PC-3 (cell line): Measurements from ENCODE around the gene DNAJC3. TPM values are rescaled to one million over a fixed set of nuclear protein-coding genes. Genes with fewer than 3 reads are reported as not detected.

ENCODE experiments used
- ATAC-seq: fragments of 200-7000 bp; cut with Tn5 transposase; 2 replicates; pipeline ENCODE4 v1.9.1; 2020; ENCODE audit warnings: mild to moderate bottlenecking, moderate library complexity
- BruUV-seq: library from RNA; stranded (reverse); fragments of 400-500 nt; replicated peaks from 2 replicates; lab custom pipeline; 2021; lab: Mats Ljungman, UMichigan
- CTCF ChIA-PET: fragments of 300-600 bp; sonication (Branson Sonifier 250); formaldehyde crosslinking; loops from one replicate; lab custom pipeline; 2022; ENCODE audit warnings: antibody characterized with exemption; lab: Charles Lee
- POLR2A ChIA-PET: fragments of 300-600 bp; sonication (Branson Sonifier 250); formaldehyde crosslinking; loops from one replicate; lab custom pipeline; 2022; ENCODE audit warnings: antibody characterized with exemption; ENCODE audit not compliant: unreplicated experiment; lab: Charles Lee
- DNase-seq: peaks from one replicate; pipeline ENCODE4 v3.0.0-alpha.2; 2015
- H2AFZ ChIP-seq: fragments of 300-600 bp; sonication (generic); 2 replicates; pipeline ENCODE4 v1.6.0; 2016; ENCODE audit warnings: antibody characterized with exemption, low read length
- H3F3A ChIP-seq: fragments of 300-600 bp; sonication (generic); one replicate; pipeline ENCODE4 v1.6.0; 2017; ENCODE audit warnings: antibody characterized with exemption, low read length, control low read depth, mild to moderate bottlenecking; ENCODE audit not compliant: unreplicated experiment
- H3K27ac ChIP-seq: fragments of 300-600 bp; sonication (generic); 2 replicates; pipeline ENCODE4 v1.5.1; 2016; ENCODE audit warnings: mild to moderate bottlenecking, low read length
- H3K27me3 ChIP-seq: fragments of 300-600 bp; sonication (generic); 2 replicates; pipeline ENCODE4 v1.6.1; 2016; ENCODE audit warnings: low read length, mixed read lengths
- H3K36me3 ChIP-seq: fragments of 300-600 bp; sonication (generic); 2 replicates; pipeline ENCODE4 v1.6.1; 2016; ENCODE audit warnings: low read depth, mixed run types, low read length, mixed read lengths
- H3K4me1 ChIP-seq: fragments of 300-600 bp; sonication (generic); 2 replicates; pipeline ENCODE4 v1.5.1; 2016; ENCODE audit warnings: low read length; ENCODE audit not compliant: insufficient read depth
- H3K4me2 ChIP-seq: fragments of 300-600 bp; sonication (generic); 2 replicates; pipeline ENCODE4 v1.6.0; 2016; ENCODE audit warnings: low read length
- H3K4me3 ChIP-seq: fragments of 300-600 bp; sonication (generic); 2 replicates; pipeline ENCODE4 v1.5.1; 2016; ENCODE audit warnings: mild to moderate bottlenecking, low read length, mixed read lengths
- H3K79me2 ChIP-seq: fragments of 300-600 bp; sonication (generic); 2 replicates; pipeline ENCODE4 v1.6.1; 2017; ENCODE audit warnings: low read length, mixed read lengths
- H3K9ac ChIP-seq: fragments of 300-600 bp; sonication (generic); 2 replicates; pipeline ENCODE4 v1.6.0; 2016; ENCODE audit warnings: mild to moderate bottlenecking, low read length
- H3K9me2 ChIP-seq: fragments of 300-600 bp; sonication (generic); replicated peaks from 2 replicates; pipeline ENCODE4 v1.6.1; 2016; ENCODE audit warnings: mixed run types, low read length, mixed read lengths
- H3K9me3 ChIP-seq: fragments of 300-600 bp; sonication (generic); 2 replicates; pipeline ENCODE4 v1.6.1; 2016; ENCODE audit warnings: low read length, mixed read lengths
- H4K20me1 ChIP-seq: fragments of 300-600 bp; sonication (generic); 2 replicates; pipeline ENCODE4 v1.6.1; 2016; ENCODE audit warnings: low read length, mixed read lengths
- EZH2 ChIP-seq: fragments of 300-600 bp; sonication (generic); IDR thresholded peaks from one replicate; pipeline ENCODE4 v1.6.1; 2017; ENCODE audit warnings: antibody characterized with exemption, mild to moderate bottlenecking, low read length; ENCODE audit not compliant: unreplicated experiment
- EZH2phosphoT487 ChIP-seq: fragments of 300-600 bp; sonication (generic); IDR thresholded peaks from 2 replicates; pipeline ENCODE4 v1.6.1; 2018; ENCODE audit warnings: mild to moderate bottlenecking, antibody characterized with exemption, low read length, borderline replicate concordance
- intact Hi-C: fragments of 100-400 bp; cut with micrococcal nuclease; formaldehyde crosslinking; loops from 2 replicates; pipeline ENCODE4 v1.9.0; 2023
- total RNA-seq: library from RNA; depleted of rRNA; stranded (reverse); fragments of >200 nt; gene quantifications from 2 replicates; pipeline ENCODE4 v1.2.3, GENCODE V29; 2014
- TF ChIP-seq, protein P1 (sequence below): fragments of 300-600 bp; sonication (generic); conservative IDR thresholded peaks from 2 replicates; pipeline ENCODE4 v1.5.1; 2017; ENCODE audit warnings: antibody characterized with exemption, low read depth, mild to moderate bottlenecking, low read length

DNAJC3 gene
- total RNA-seq, 1 experiment from 2014 or later, result 20.5 TPM

DNA sequence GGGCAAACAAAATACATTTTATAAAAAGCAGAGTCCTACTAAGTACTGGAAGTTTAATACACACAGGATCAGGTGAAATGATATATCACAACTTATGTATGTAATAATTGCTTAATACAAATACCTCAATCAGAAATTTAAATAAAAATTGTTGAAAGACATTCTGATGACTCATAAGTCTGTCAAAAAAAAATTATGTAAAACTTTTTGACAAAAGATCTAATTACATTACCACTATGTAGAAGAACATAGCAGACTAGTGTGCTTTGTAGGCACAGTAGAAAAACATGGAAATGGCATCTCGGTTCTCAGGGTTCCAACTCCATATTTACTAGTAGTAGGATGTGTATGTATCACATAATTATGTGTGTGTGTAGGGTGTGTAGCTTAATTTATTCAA, 156.2 kb downstream of the DNAJC3 start:
- Histone ChIP-seq H2AFZ (no peak overlapping the region), H3F3A (no peaks in the 10 kb centered on the region), H3K36me3 (no peaks in the 10 kb centered on the region), H3K4me3 (no peak overlapping the region), H3K9me2 (no peaks in the 10 kb centered on the region), H3K9ac (no peak overlapping the region), H3K4me1 (peaks cover 13% of the 10 kb centered on the region), H3K9me3 (no peaks in the 10 kb centered on the region), H3K79me2 (no peaks in the 10 kb centered on the region), H4K20me1 (no peaks in the 10 kb centered on the region), H3K4me2 (peak overlapping the region; percentile 25), H3K27me3 (no peaks in the 10 kb centered on the region), H3K27ac (0 out of 2 replicates have a peak overlapping the region, but pooled peaks have one; percentile 7)
- peak; percentile 45 for ATAC-seq
- TF ChIP-seq EZH2 (no peak), EZH2phosphoT487 (no peak)
- TF ChIP-seq, protein P1, sequence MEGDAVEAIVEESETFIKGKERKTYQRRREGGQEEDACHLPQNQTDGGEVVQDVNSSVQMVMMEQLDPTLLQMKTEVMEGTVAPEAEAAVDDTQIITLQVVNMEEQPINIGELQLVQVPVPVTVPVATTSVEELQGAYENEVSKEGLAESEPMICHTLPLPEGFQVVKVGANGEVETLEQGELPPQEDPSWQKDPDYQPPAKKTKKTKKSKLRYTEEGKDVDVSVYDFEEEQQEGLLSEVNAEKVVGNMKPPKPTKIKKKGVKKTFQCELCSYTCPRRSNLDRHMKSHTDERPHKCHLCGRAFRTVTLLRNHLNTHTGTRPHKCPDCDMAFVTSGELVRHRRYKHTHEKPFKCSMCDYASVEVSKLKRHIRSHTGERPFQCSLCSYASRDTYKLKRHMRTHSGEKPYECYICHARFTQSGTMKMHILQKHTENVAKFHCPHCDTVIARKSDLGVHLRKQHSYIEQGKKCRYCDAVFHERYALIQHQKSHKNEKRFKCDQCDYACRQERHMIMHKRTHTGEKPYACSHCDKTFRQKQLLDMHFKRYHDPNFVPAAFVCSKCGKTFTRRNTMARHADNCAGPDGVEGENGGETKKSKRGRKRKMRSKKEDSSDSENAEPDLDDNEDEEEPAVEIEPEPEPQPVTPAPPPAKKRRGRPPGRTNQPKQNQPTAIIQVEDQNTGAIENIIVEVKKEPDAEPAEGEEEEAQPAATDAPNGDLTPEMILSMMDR, result no peak
- POLR2A ChIA-PET, result interaction anchor here (0.6 to 0.9 kb wide), 2 partner anchors 157 to 209 kb away, joined by 3 to 6 read pairs; no protein-coding TSS in a partner anchor
- no peak for DNase-seq
- CTCF ChIA-PET, result interaction anchor here (0.8 to 1.6 kb wide), 7 partner anchors 156 to 641 kb away, joined by 3 to 22 read pairs (median 5); partner anchors contain the start of gene DNAJC3
- BruUV-seq, result no TSS peak
- intact Hi-C loops, result loop anchor here (5.0 to 10.0 kb wide), 4 partner anchors 156 to 646 kb away; partner anchors contain the start of gene DNAJC3

DNA sequence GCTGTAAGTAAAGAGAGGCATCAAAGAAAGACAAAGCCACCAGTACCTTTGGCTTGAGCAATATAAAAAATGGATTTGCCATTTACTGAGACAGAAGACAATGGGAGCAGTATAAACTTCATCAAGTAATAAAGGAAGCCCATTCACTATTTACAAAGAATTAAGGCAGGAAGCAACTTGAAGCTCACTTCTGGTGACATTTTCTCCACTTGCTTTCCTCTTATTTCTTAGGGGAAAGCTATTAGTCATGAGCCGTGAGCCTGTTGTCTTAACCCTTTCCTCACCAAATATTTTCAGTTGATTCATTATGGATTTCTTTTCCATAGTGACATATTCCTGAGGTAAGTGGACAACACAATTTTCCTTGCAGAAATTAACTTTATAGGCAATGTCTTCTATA, 156.8 kb downstream of the DNAJC3 start:
- no peak overlapping the region for H3K9ac ChIP-seq
- ATAC-seq, result peak; percentile 81

More for the DNA sequence above, 156.8 kb downstream of the DNAJC3 start:
- Histone ChIP-seq H3K79me2 (no peaks in the 10 kb centered on the region), H3K9me2 (no peaks in the 10 kb centered on the region), H3F3A (no peaks in the 10 kb centered on the region), H3K4me2 (peak overlapping the region; percentile 25), H2AFZ (no peak overlapping the region), H3K4me1 (peaks cover 13% of the 10 kb centered on the region), H3K36me3 (no peaks in the 10 kb centered on the region), H3K27me3 (no peaks in the 10 kb centered on the region), H3K4me3 (no peak overlapping the region), H3K9me3 (no peaks in the 10 kb centered on the region), H3K27ac (0 out of 2 replicates have a peak overlapping the region, but pooled peaks have one; percentile 7), H4K20me1 (no peaks in the 10 kb centered on the region)
- no TSS peak for BruUV-seq
- CTCF ChIA-PET, result interaction anchor here (0.7 to 1.6 kb wide), 8 partner anchors 32 to 641 kb away, joined by 3 to 22 read pairs (median 4); partner anchors contain the start of gene DNAJC3
- TF ChIP-seq, protein P1, result no peak
- TF ChIP-seq EZH2phosphoT487 (no peak), EZH2 (no peak)
- POLR2A ChIA-PET, result interaction anchor here (0.6 to 0.9 kb wide), 3 partner anchors 157 to 355 kb away, joined by 3 to 6 read pairs (median 4); no protein-coding TSS in a partner anchor
- peak; percentile 33 for DNase-seq
- intact Hi-C loops, result loop anchor here (1.0 to 10.0 kb wide), 8 partner anchors 147 to 646 kb away; partner anchors contain the start of gene DNAJC3
